ENCODE measurements around the gene KRTAP12-2.
"Not testable (repeated sequence)": the region's sequence is repeated elsewhere in the genome, so short reads cannot be mapped to it uniquely, and the experiment has no call there.

DNA sequence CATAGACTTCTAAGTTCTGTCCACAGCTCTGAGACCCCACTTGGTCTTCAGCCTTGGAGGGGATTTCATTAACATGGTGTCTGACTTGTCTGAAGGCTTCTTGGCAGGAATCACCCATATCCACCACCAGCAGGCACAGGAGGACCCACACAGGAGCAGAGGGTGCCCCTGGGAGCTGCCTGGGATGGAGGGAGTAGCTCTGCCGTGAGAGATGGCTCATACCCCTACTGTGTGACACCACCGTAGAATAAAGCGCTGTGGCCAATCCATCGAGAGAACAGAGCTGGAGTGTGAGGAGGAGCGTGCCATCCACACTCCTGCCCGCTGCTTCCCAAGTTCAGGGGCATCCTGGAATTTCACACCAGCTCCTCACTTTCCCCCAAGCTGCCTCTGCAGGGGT, 18.3 kb upstream of the KRTAP12-2 start:
- TF ChIP-seq, protein P1, sequence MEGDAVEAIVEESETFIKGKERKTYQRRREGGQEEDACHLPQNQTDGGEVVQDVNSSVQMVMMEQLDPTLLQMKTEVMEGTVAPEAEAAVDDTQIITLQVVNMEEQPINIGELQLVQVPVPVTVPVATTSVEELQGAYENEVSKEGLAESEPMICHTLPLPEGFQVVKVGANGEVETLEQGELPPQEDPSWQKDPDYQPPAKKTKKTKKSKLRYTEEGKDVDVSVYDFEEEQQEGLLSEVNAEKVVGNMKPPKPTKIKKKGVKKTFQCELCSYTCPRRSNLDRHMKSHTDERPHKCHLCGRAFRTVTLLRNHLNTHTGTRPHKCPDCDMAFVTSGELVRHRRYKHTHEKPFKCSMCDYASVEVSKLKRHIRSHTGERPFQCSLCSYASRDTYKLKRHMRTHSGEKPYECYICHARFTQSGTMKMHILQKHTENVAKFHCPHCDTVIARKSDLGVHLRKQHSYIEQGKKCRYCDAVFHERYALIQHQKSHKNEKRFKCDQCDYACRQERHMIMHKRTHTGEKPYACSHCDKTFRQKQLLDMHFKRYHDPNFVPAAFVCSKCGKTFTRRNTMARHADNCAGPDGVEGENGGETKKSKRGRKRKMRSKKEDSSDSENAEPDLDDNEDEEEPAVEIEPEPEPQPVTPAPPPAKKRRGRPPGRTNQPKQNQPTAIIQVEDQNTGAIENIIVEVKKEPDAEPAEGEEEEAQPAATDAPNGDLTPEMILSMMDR (IDR thresholded peaks at IDR 0.05): not testable (repeated sequence)
- TF ChIP-seq EP300, POLR2A (IDR thresholded peaks at IDR 0.05): not testable (repeated sequence)
